HCT116 (cell line): Measurements from ENCODE around the gene TPM3. TPM values are rescaled to one million over a fixed set of nuclear protein-coding genes. Genes with fewer than 3 reads are reported as not detected.
A peak's percentile ranks its signal among the peaks of the same experiment; 100 is the strongest.

ENCODE experiments used
- ATAC-seq: fragments of 200-7000 bp; cut with Tn5 transposase; 2 replicates; pipeline ENCODE4 v1.9.1; 2020; ENCODE audit warnings: mild to moderate bottlenecking, moderate library complexity
- BruUV-seq: library from RNA; stranded (reverse); fragments of 400-500 nt; replicated peaks from 2 replicates; lab custom pipeline; 2021; lab: Mats Ljungman, UMichigan
- CTCF ChIA-PET: fragments of 300-600 bp; sonication (Branson Sonifier 250); formaldehyde crosslinking; loops from one replicate; lab custom pipeline; 2021; ENCODE audit warnings: antibody characterized with exemption; lab: Charles Lee
- POLR2A ChIA-PET: fragments of 300-600, 350-600 bp; sonication (Branson Sonifier 250); formaldehyde crosslinking; loops from one replicate; lab custom pipeline; 2021; ENCODE audit warnings: antibody characterized with exemption; lab: Charles Lee
- RAD21 ChIA-PET, 2 experiments: fragments of 300-600 bp; sonication (Branson Sonifier 250); formaldehyde crosslinking; loops; one replicate each; lab custom pipeline; 2023; ENCODE audit warnings: low total read pairs in 2 of 2; ENCODE audit not compliant: uncharacterized antibody in 2 of 2, unreplicated experiment in 2 of 2, low non-redundant PET in 1 of 2; lab: Charles Lee
- DNase-seq: peaks from one replicate; pipeline ENCODE4 v3.0.0-alpha.2; 2010; ENCODE audit warnings: low read depth, low spot score
- H2AFZ ChIP-seq: fragments of 200-600 bp; shearing (Covaris generic), sonication (generic); 2 replicates; pipeline ENCODE4 v1.6.1; 2017; ENCODE audit warnings: low read depth, mixed run types, mixed read lengths, antibody characterized with exemption, low read length; ENCODE audit not compliant: poor library complexity, severe bottlenecking
- H3K27ac ChIP-seq: 2 replicates; pipeline ENCODE4 v1.5.1; 2012; ENCODE audit warnings: low read depth, low read length
- H3K27me3 ChIP-seq: fragments of 200-600 bp; sonication (generic); 2 replicates; pipeline ENCODE4 v1.6.1; 2016; ENCODE audit warnings: mixed run types, low read length, mixed read lengths; ENCODE audit not compliant: insufficient read depth
- H3K36me3 ChIP-seq, 2 experiments: fragments of 200-500 bp in 1 of 2; fragments of 200-600 bp in 1 of 2; sonication (Bioruptor generic) in 1 of 2; sonication (generic) in 1 of 2; 2 replicates each; pipeline versions ENCODE4 v1.5.1 to v1.6.1; 2014 to 2016; ENCODE audit warnings: low read length in 2 of 2, inconsistent platforms in 1 of 2, mixed read lengths in 1 of 2, mixed run types in 1 of 2; ENCODE audit not compliant: insufficient read depth in 2 of 2, control insufficient read depth in 1 of 2
- H3K4me1 ChIP-seq, 2 experiments: fragments of 200-600 bp in 1 of 2; sonication (generic) in 1 of 2; 2 replicates each; pipeline versions ENCODE4 v1.5.1 to v1.6.1; 2012 to 2017; ENCODE audit warnings: low read length in 2 of 2, inconsistent platforms in 1 of 2, mild to moderate bottlenecking in 1 of 2, mixed read lengths in 1 of 2, mixed run types in 1 of 2, moderate library complexity in 1 of 2; ENCODE audit not compliant: insufficient read depth in 2 of 2, control insufficient read depth in 1 of 2
- H3K4me2 ChIP-seq: fragments of 200-600 bp; sonication (generic); 2 replicates; pipeline ENCODE4 v1.6.1; 2017; ENCODE audit warnings: mixed run types, low read length, mixed read lengths
- H3K4me3 ChIP-seq, 2 experiments: fragments of 200-600 bp in 1 of 2; sonication (generic) in 1 of 2; replicated peaks in 1 of 2; 2 replicates each; pipeline ENCODE4 v1.5.1; 2011 to 2016; ENCODE audit warnings: low read length in 2 of 2, control low read depth in 1 of 2, low read depth in 1 of 2, mild to moderate bottlenecking in 1 of 2, mixed read lengths in 1 of 2, mixed run types in 1 of 2
- H3K79me2 ChIP-seq: fragments of 200-600 bp; sonication (generic); 2 replicates; pipeline ENCODE4 v1.6.1; 2017; ENCODE audit warnings: mild to moderate bottlenecking, mixed run types, low read length, moderate library complexity, mixed read lengths; ENCODE audit not compliant: insufficient read depth
- H3K9ac ChIP-seq: fragments of 200-600 bp; sonication (generic); 2 replicates; pipeline ENCODE4 v1.6.1; 2016; ENCODE audit warnings: low read length, mixed read lengths
- H3K9me2 ChIP-seq: fragments of 200-600 bp; sonication (generic), shearing (Covaris generic); 2 replicates; pipeline ENCODE4 v1.6.1; 2017; ENCODE audit warnings: mixed run types, mild to moderate bottlenecking, moderate library complexity; ENCODE audit not compliant: insufficient read depth
- H3K9me3 ChIP-seq, 2 experiments: fragments of 200-500 bp in 1 of 2; fragments of 200-600 bp in 1 of 2; sonication (Bioruptor generic) in 1 of 2; sonication (generic) in 1 of 2; 2 replicates each; pipeline ENCODE4 v1.6.1; 2014 to 2017; ENCODE audit warnings: low read length in 2 of 2, mixed read lengths in 2 of 2, inconsistent platforms in 1 of 2, low read depth in 1 of 2, mild to moderate bottlenecking in 1 of 2, mixed run types in 1 of 2, moderate library complexity in 1 of 2; ENCODE audit not compliant: control insufficient read depth in 1 of 2, insufficient read depth in 1 of 2
- H4K20me1 ChIP-seq: fragments of 200-600 bp; sonication (generic), shearing (Covaris generic); 2 replicates; pipeline ENCODE4 v1.6.1; 2017; ENCODE audit warnings: mixed run types, mild to moderate bottlenecking, moderate library complexity; ENCODE audit not compliant: insufficient read depth
- CEBPB ChIP-seq: IDR thresholded peaks from 2 replicates; pipeline ENCODE4 v1.6.1; 2012; ENCODE audit warnings: low read depth
- ELF1 ChIP-seq: IDR thresholded peaks from 2 replicates; pipeline ENCODE4 v1.6.1; 2012; ENCODE audit warnings: low read depth, borderline replicate concordance
- EZH2 ChIP-seq: fragments of 200-600 bp; sonication (generic); IDR thresholded peaks from 2 replicates; pipeline ENCODE4 v1.6.1; 2017; ENCODE audit warnings: antibody characterized with exemption, mixed run types
- EZH2phosphoT487 ChIP-seq: fragments of 200-600 bp; IDR thresholded peaks from 2 replicates; pipeline ENCODE4 v1.6.1; 2018; ENCODE audit warnings: antibody characterized with exemption, borderline replicate concordance
- JUND ChIP-seq: IDR thresholded peaks from 2 replicates; pipeline ENCODE4 v1.6.1; 2012
- POLR2A ChIP-seq: IDR thresholded peaks from 2 replicates; pipeline ENCODE4 v1.7.0; 2011; ENCODE audit warnings: borderline replicate concordance; ENCODE audit not compliant: insufficient read depth, insufficient read length; ENCODE audit errors: extremely low read depth
- POLR2AphosphoS5 ChIP-seq: IDR thresholded peaks from 2 replicates; pipeline ENCODE4 v1.6.1; 2011; ENCODE audit warnings: mild to moderate bottlenecking, low read depth, low read length, moderate library complexity
- RAD21 ChIP-seq: IDR thresholded peaks from 2 replicates; pipeline ENCODE4 v1.6.1; 2012; ENCODE audit warnings: low read depth, mild to moderate bottlenecking
- SP1 ChIP-seq: IDR thresholded peaks from 2 replicates; pipeline ENCODE4 v1.6.1; 2012; ENCODE audit warnings: low read depth
- SRF ChIP-seq: IDR thresholded peaks from 2 replicates; pipeline ENCODE4 v1.6.1; 2012; ENCODE audit warnings: low read depth
- YY1 ChIP-seq: IDR thresholded peaks from 2 replicates; pipeline ENCODE4 v1.6.1; 2011; ENCODE audit warnings: low read length, low read depth, moderate library complexity, mild to moderate bottlenecking; ENCODE audit not compliant: insufficient replicate concordance; ENCODE audit errors: extremely low read depth
- ZFX ChIP-seq: fragments of 450-650 bp; IDR thresholded peaks from 2 replicates; pipeline ENCODE4 v1.6.1; 2017
- intact Hi-C: fragments of 100-400 bp; cut with micrococcal nuclease; formaldehyde crosslinking; loops from 2 replicates; pipeline ENCODE4 v1.10.0; 2022
- total RNA-seq: library from RNA; stranded (reverse); gene quantifications from one replicate; pipeline ENCODE4 v1.2.1, GENCODE V29; 2021; ENCODE audit not compliant: unreplicated experiment
- TF ChIP-seq, protein P1 (sequence below): IDR thresholded peaks from 2 replicates; pipeline ENCODE4 v1.6.1; 2012; ENCODE audit warnings: low read depth
- TF ChIP-seq, protein P2 (sequence below), 3 experiments: fragments of 200-600 bp in 1 of 3; sonication (generic) in 1 of 3; IDR thresholded peaks in 2 of 3; conservative IDR thresholded peaks in 1 of 3; 2 replicates each; pipeline ENCODE4 v1.5.1; 2012 to 2017; ENCODE audit warnings: low read depth in 2 of 3, low read length in 2 of 3, antibody characterized with exemption in 1 of 3, borderline replicate concordance in 1 of 3, control low read depth in 1 of 3, mild to moderate bottlenecking in 1 of 3, mixed read lengths in 1 of 3, mixed run types in 1 of 3, moderate library complexity in 1 of 3; ENCODE audit not compliant: insufficient read depth in 1 of 3
- TF ChIP-seq, protein P3 (sequence below): IDR thresholded peaks from 2 replicates; pipeline ENCODE4 v1.6.1; 2012

TPM3 gene
- total RNA-seq, 1 experiment from 2014 or later, result 457 TPM

GRCh38 chr1:154117642-154118041 lies 74.3 kb downstream of the TPM3 start:
- H3K27me3 ChIP-seq, result no peaks in the 10 kb centered on the region
- no peaks in the 10 kb centered on the region for H3K4me1 ChIP-seq
- TF ChIP-seq, protein P1, sequence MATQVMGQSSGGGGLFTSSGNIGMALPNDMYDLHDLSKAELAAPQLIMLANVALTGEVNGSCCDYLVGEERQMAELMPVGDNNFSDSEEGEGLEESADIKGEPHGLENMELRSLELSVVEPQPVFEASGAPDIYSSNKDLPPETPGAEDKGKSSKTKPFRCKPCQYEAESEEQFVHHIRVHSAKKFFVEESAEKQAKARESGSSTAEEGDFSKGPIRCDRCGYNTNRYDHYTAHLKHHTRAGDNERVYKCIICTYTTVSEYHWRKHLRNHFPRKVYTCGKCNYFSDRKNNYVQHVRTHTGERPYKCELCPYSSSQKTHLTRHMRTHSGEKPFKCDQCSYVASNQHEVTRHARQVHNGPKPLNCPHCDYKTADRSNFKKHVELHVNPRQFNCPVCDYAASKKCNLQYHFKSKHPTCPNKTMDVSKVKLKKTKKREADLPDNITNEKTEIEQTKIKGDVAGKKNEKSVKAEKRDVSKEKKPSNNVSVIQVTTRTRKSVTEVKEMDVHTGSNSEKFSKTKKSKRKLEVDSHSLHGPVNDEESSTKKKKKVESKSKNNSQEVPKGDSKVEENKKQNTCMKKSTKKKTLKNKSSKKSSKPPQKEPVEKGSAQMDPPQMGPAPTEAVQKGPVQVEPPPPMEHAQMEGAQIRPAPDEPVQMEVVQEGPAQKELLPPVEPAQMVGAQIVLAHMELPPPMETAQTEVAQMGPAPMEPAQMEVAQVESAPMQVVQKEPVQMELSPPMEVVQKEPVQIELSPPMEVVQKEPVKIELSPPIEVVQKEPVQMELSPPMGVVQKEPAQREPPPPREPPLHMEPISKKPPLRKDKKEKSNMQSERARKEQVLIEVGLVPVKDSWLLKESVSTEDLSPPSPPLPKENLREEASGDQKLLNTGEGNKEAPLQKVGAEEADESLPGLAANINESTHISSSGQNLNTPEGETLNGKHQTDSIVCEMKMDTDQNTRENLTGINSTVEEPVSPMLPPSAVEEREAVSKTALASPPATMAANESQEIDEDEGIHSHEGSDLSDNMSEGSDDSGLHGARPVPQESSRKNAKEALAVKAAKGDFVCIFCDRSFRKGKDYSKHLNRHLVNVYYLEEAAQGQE, result no peak
- peak; percentile 32 for TF ChIP-seq RAD21
- no peak for TF ChIP-seq POLR2A
- TF ChIP-seq POLR2AphosphoS5, result no peak
- TF ChIP-seq YY1, result no peak
- TF ChIP-seq ZFX, result no peak
- no peak for TF ChIP-seq ELF1
- no peak for TF ChIP-seq CEBPB
- TF ChIP-seq EZH2, result no peak
- TF ChIP-seq, protein P2, sequence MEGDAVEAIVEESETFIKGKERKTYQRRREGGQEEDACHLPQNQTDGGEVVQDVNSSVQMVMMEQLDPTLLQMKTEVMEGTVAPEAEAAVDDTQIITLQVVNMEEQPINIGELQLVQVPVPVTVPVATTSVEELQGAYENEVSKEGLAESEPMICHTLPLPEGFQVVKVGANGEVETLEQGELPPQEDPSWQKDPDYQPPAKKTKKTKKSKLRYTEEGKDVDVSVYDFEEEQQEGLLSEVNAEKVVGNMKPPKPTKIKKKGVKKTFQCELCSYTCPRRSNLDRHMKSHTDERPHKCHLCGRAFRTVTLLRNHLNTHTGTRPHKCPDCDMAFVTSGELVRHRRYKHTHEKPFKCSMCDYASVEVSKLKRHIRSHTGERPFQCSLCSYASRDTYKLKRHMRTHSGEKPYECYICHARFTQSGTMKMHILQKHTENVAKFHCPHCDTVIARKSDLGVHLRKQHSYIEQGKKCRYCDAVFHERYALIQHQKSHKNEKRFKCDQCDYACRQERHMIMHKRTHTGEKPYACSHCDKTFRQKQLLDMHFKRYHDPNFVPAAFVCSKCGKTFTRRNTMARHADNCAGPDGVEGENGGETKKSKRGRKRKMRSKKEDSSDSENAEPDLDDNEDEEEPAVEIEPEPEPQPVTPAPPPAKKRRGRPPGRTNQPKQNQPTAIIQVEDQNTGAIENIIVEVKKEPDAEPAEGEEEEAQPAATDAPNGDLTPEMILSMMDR (IDR thresholded peaks at IDR 0.05 in 2 of 3, conservative IDR thresholded peaks at IDR 0.05 in 1 of 3; ENCODE audit: borderline replicate concordance in 1 of 3, insufficient read depth in 1 of 3, low read depth in 2 of 3, low read length in 2 of 3), result peak in 1 of 3 experiments; percentile 34; a peak in 2 of 6 replicates
- no peak for TF ChIP-seq SP1
- TF ChIP-seq EZH2phosphoT487, result no peak
- TF ChIP-seq, protein P3, sequence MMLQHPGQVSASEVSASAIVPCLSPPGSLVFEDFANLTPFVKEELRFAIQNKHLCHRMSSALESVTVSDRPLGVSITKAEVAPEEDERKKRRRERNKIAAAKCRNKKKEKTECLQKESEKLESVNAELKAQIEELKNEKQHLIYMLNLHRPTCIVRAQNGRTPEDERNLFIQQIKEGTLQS, result no peak
- TF ChIP-seq SRF, result no peak
- no peak for TF ChIP-seq JUND
- TF ChIP-seq, all 23 proteins: peak for 2
- no peak overlapping the region for H3K27ac ChIP-seq
- H3K4me2 ChIP-seq, result no peak overlapping the region
- no peak for DNase-seq
- no peaks in the 10 kb centered on the region for H4K20me1 ChIP-seq
- H3K9me2 ChIP-seq, result no peaks in the 10 kb centered on the region
- no TSS peak for BruUV-seq
- no peak; the same call in 1 of the 2 replicates for ATAC-seq
- no peaks in the 10 kb centered on the region for H3K36me3 ChIP-seq
- H3K79me2 ChIP-seq, result no peaks in the 10 kb centered on the region
- no peaks in the 10 kb centered on the region for H3K9me3 ChIP-seq
- POLR2A ChIA-PET, result no interaction called here
- H2AFZ ChIP-seq, result no peak overlapping the region
- intact Hi-C loops, result no loop called here
- H3K4me3 ChIP-seq, result no peak overlapping the region
- CTCF ChIA-PET, result no interaction called here
- RAD21 ChIA-PET, result no interaction called here
- H3K9ac ChIP-seq, result no peak overlapping the region
